Peyer's patch (tissue), 4 donors: ENCODE measurements around the gene PTPRK.

Experiments used
- POLR2A ChIP-seq, 2 donors: fragments of 450-650 bp; IDR thresholded peaks; one replicate each; pipeline ENCODE4 v1.5.1; 2017; ENCODE audit warnings: antibody characterized with exemption in 2 of 2, mild to moderate bottlenecking in 2 of 2, moderate library complexity in 2 of 2
- TF ChIP-seq, protein P1 (sequence below), 6 experiments: fragments of 450-650 bp in 4 of 6; fragments of 200-600 bp in 2 of 6; sonication (generic) in 1 of 6; IDR thresholded peaks; one replicate each; pipeline ENCODE4 v1.5.1; 2017 to 2019; ENCODE audit warnings: antibody characterized with exemption in 6 of 6, mild to moderate bottlenecking in 3 of 6, moderate library complexity in 1 of 6

- TF ChIP-seq POLR2A (IDR thresholded peaks at IDR 0.05) = no peak
- TF ChIP-seq, protein P1, sequence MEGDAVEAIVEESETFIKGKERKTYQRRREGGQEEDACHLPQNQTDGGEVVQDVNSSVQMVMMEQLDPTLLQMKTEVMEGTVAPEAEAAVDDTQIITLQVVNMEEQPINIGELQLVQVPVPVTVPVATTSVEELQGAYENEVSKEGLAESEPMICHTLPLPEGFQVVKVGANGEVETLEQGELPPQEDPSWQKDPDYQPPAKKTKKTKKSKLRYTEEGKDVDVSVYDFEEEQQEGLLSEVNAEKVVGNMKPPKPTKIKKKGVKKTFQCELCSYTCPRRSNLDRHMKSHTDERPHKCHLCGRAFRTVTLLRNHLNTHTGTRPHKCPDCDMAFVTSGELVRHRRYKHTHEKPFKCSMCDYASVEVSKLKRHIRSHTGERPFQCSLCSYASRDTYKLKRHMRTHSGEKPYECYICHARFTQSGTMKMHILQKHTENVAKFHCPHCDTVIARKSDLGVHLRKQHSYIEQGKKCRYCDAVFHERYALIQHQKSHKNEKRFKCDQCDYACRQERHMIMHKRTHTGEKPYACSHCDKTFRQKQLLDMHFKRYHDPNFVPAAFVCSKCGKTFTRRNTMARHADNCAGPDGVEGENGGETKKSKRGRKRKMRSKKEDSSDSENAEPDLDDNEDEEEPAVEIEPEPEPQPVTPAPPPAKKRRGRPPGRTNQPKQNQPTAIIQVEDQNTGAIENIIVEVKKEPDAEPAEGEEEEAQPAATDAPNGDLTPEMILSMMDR (IDR thresholded peaks at IDR 0.05) = no peak
Observed at GRCh38 chr6:127966616-127967015, 553.8 kb downstream of the PTPRK start.
